ENCODE results near the gene ZNF574. TPM values are rescaled to one million over a fixed set of nuclear protein-coding genes. Genes with fewer than 3 reads are reported as not detected.

Gene ZNF574
- polyA plus RNA-seq, 1 of the 3 experiments (the other 2 are of a cell fraction), result 8.5 TPM

DNA sequence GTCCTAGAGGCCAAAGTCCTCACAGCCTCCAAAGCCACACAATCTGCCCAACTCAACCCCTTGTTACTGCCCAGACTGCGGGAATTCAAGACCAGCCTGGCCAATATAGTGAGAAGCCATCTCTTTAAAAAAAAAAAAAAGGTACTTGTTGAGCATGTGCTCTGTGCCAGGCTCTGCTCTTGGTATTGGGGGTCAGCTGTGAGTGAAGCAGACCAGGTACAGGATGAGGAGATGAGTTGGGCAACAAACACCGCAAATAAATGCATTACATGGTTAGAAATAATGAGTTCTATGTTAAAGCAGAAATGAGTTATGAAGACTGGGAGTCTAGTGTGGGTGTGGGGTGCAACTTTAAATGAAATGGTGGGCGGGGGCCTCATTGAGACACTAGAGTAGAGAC lies 15.8 kb upstream of the ZNF574 start:
- no peak overlapping the region for H3K4me3 ChIP-seq (ENCODE audit: low read depth in 2 of 2, low read length in 1 of 2)
- WGBS (ENCODE audit: low lambda C conversion rate), result 70% methylated on average over 3 of the region's 3 CpGs
- H2AFZ ChIP-seq (ENCODE audit: low read depth), result no peak overlapping the region
- H3K9me3 ChIP-seq, result no peaks in the 10 kb centered on the region
- ChIA-PET POLR2A (no interaction called here), CTCF (interaction anchor here (0.8 to 1.2 kb wide), 2 partner anchors 25 to 63 kb away, joined by 3 read pairs; no protein-coding TSS in a partner anchor)
- H3K4me1 ChIP-seq (ENCODE audit: control insufficient read depth in 1 of 2, insufficient read depth in 2 of 2, low read depth in 1 of 2, low read length in 1 of 2), result no peaks in the 10 kb centered on the region
- TF ChIP-seq, protein P1, sequence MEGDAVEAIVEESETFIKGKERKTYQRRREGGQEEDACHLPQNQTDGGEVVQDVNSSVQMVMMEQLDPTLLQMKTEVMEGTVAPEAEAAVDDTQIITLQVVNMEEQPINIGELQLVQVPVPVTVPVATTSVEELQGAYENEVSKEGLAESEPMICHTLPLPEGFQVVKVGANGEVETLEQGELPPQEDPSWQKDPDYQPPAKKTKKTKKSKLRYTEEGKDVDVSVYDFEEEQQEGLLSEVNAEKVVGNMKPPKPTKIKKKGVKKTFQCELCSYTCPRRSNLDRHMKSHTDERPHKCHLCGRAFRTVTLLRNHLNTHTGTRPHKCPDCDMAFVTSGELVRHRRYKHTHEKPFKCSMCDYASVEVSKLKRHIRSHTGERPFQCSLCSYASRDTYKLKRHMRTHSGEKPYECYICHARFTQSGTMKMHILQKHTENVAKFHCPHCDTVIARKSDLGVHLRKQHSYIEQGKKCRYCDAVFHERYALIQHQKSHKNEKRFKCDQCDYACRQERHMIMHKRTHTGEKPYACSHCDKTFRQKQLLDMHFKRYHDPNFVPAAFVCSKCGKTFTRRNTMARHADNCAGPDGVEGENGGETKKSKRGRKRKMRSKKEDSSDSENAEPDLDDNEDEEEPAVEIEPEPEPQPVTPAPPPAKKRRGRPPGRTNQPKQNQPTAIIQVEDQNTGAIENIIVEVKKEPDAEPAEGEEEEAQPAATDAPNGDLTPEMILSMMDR (IDR thresholded peaks at IDR 0.05), result no peak
- TF ChIP-seq TAF1 (IDR thresholded peaks at IDR 0.05; ENCODE audit: borderline replicate concordance, low read depth, low read length), result no peak
- TF ChIP-seq, protein P2, sequence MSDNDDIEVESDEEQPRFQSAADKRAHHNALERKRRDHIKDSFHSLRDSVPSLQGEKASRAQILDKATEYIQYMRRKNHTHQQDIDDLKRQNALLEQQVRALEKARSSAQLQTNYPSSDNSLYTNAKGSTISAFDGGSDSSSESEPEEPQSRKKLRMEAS (IDR thresholded peaks at IDR 0.05; ENCODE audit: low read depth), result no peak
- no peak for TF ChIP-seq FOSL2 (IDR thresholded peaks at IDR 0.05; ENCODE audit: borderline replicate concordance, low read depth)
- TF ChIP-seq RAD21 (IDR thresholded peaks at IDR 0.05; ENCODE audit: low read length), result no peak
- no peak for TF ChIP-seq ELF1 (IDR thresholded peaks at IDR 0.05)
- no peak for TF ChIP-seq SIN3A (IDR thresholded peaks at IDR 0.05; ENCODE audit: borderline replicate concordance, low read depth, low read length)
- TF ChIP-seq TCF12 (IDR thresholded peaks at IDR 0.05), result no peak
- no peak for TF ChIP-seq TEAD4 (IDR thresholded peaks at IDR 0.05; ENCODE audit: borderline replicate concordance, insufficient read depth)
- no peak for TF ChIP-seq MEF2A (IDR thresholded peaks at IDR 0.05; ENCODE audit: borderline replicate concordance, low read depth)
- TF ChIP-seq EP300 (IDR thresholded peaks at IDR 0.05; ENCODE audit: borderline replicate concordance in 1 of 2, low read depth in 1 of 2, low read length in 1 of 2), result no peak
- TF ChIP-seq MXI1 (IDR thresholded peaks at IDR 0.05; ENCODE audit: low read depth, low read length), result no peak
- TF ChIP-seq RXRA (IDR thresholded peaks at IDR 0.05; ENCODE audit: borderline replicate concordance, low read depth), result no peak
- no peak for TF ChIP-seq GATA2 (CRISPR knock-in tag; IDR thresholded peaks at IDR 0.05)
- no peak for TF ChIP-seq JUND (IDR thresholded peaks at IDR 0.05)
- H3F3A ChIP-seq (replicated peaks; ENCODE audit: insufficient read depth), result no peaks in the 10 kb centered on the region
- H3K9me2 ChIP-seq, result no peaks in the 10 kb centered on the region
- no peak for DNase-seq
- H3K4me2 ChIP-seq, result no peak overlapping the region
- H3K36me3 ChIP-seq (replicated peaks in 1 of 2; ENCODE audit: control insufficient read depth in 1 of 2, insufficient read depth in 2 of 2, low read length in 1 of 2), result no peaks in the 10 kb centered on the region
- H4K20me1 ChIP-seq (ENCODE audit: insufficient read depth), result no peaks in the 10 kb centered on the region
- peaks cover 4% of the 10 kb centered on the region for H3K27me3 ChIP-seq (ENCODE audit: insufficient read depth)
- no peak overlapping the region for H3K27ac ChIP-seq (ENCODE audit: low read depth in 2 of 2, low read length in 1 of 2)
- H3K9ac ChIP-seq, result no peak overlapping the region
- no peaks in the 10 kb centered on the region for H3K79me2 ChIP-seq (ENCODE audit: insufficient read depth)

DNA sequence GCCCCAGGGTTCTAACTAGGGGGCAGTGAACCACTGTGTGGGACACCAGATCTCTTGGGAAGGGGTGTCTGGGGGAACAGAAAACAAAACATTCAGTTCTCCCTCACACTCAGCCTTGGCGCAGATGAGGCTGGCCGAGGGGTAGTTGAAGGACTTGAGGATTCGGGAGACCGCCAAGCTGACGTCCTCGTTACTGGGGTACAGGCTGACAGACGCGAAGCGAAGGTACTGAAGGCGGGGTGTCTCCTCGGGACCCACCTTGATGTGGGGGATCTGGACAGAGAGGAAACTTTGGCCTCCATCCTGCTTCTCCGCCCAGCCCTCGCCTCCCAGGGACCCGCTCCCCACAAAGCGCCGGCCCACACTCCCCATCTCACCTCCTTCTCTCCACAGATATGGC lies 13.6 kb upstream of the ZNF574 start:
- Histone ChIP-seq H3K36me3 (replicated peaks in 1 of 2; ENCODE audit: control insufficient read depth in 1 of 2, insufficient read depth in 2 of 2, low read length in 1 of 2) (no peaks in the 10 kb centered on the region), H3K4me2 (no peak overlapping the region), H3K79me2 (ENCODE audit: insufficient read depth) (no peaks in the 10 kb centered on the region), H3K27ac (ENCODE audit: low read depth in 2 of 2, low read length in 1 of 2) (no peak overlapping the region), H3F3A (replicated peaks; ENCODE audit: insufficient read depth) (no peaks in the 10 kb centered on the region), H3K27me3 (ENCODE audit: insufficient read depth) (peaks cover 16% of the 10 kb centered on the region), H2AFZ (ENCODE audit: low read depth) (no peak overlapping the region), H3K9ac (no peak overlapping the region), H4K20me1 (ENCODE audit: insufficient read depth) (no peaks in the 10 kb centered on the region), H3K4me1 (ENCODE audit: control insufficient read depth in 1 of 2, insufficient read depth in 2 of 2, low read depth in 1 of 2, low read length in 1 of 2) (peaks cover 0 to 15% of the 10 kb centered on the region in 2 experiments; a peak in 2 of 4 replicates), H3K9me3 (no peaks in the 10 kb centered on the region), H3K4me3 (ENCODE audit: low read depth in 2 of 2, low read length in 1 of 2) (no peak overlapping the region), H3K9me2 (no peaks in the 10 kb centered on the region)
- TF ChIP-seq FOSL2 (IDR thresholded peaks at IDR 0.05; ENCODE audit: borderline replicate concordance, low read depth), result no peak
- TF ChIP-seq RXRA (IDR thresholded peaks at IDR 0.05; ENCODE audit: borderline replicate concordance, low read depth), result no peak
- TF ChIP-seq, protein P3, sequence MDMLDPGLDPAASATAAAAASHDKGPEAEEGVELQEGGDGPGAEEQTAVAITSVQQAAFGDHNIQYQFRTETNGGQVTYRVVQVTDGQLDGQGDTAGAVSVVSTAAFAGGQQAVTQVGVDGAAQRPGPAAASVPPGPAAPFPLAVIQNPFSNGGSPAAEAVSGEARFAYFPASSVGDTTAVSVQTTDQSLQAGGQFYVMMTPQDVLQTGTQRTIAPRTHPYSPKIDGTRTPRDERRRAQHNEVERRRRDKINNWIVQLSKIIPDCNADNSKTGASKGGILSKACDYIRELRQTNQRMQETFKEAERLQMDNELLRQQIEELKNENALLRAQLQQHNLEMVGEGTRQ (IDR thresholded peaks at IDR 0.05; ENCODE audit: borderline replicate concordance, low read depth, low read length), result no peak
- TF ChIP-seq, protein P1 (IDR thresholded peaks at IDR 0.05), result no peak
- TF ChIP-seq GABPA (IDR thresholded peaks at IDR 0.05; ENCODE audit: low read depth), result no peak
- TF ChIP-seq SMC3 (IDR thresholded peaks at IDR 0.05; ENCODE audit: low read depth, low read length), result no peak
- TF ChIP-seq, protein P4, sequence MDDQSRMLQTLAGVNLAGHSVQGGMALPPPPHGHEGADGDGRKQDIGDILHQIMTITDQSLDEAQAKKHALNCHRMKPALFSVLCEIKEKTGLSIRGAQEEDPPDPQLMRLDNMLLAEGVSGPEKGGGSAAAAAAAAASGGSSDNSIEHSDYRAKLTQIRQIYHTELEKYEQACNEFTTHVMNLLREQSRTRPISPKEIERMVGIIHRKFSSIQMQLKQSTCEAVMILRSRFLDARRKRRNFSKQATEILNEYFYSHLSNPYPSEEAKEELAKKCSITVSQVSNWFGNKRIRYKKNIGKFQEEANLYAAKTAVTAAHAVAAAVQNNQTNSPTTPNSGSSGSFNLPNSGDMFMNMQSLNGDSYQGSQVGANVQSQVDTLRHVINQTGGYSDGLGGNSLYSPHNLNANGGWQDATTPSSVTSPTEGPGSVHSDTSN (IDR thresholded peaks at IDR 0.05), result no peak
- TF ChIP-seq GATA2 (CRISPR knock-in tag; IDR thresholded peaks at IDR 0.05), result no peak
- no peak for TF ChIP-seq FOXM1 (IDR thresholded peaks at IDR 0.05; ENCODE audit: low read depth)
- TF ChIP-seq, protein P5, sequence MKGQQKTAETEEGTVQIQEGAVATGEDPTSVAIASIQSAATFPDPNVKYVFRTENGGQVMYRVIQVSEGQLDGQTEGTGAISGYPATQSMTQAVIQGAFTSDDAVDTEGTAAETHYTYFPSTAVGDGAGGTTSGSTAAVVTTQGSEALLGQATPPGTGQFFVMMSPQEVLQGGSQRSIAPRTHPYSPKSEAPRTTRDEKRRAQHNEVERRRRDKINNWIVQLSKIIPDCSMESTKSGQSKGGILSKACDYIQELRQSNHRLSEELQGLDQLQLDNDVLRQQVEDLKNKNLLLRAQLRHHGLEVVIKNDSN (IDR thresholded peaks at IDR 0.05; ENCODE audit: borderline replicate concordance, low read depth), result no peak
- no peak for TF ChIP-seq TAF1 (IDR thresholded peaks at IDR 0.05; ENCODE audit: borderline replicate concordance, low read depth, low read length)
- TF ChIP-seq MEF2A (IDR thresholded peaks at IDR 0.05; ENCODE audit: borderline replicate concordance, low read depth), result no peak
- no peak for TF ChIP-seq EP300 (IDR thresholded peaks at IDR 0.05; ENCODE audit: borderline replicate concordance in 1 of 2, low read depth in 1 of 2, low read length in 1 of 2)
- POLR2A ChIA-PET, result no interaction called here
- DNase-seq, result no peak
- WGBS (ENCODE audit: low lambda C conversion rate), result 87% methylated on average over 10 of the region's 16 CpGs
- CTCF ChIA-PET, result no interaction called here
